Endothelial cell of umbilical vein (primary cell): Measurements from ENCODE around the gene BRSK2.

Experiments
- CTCF ChIP-seq, 2 donors: IDR thresholded peaks; 1 replicate in 1 of 2; 2 replicates in 1 of 2; pipeline ENCODE4 v1.5.1; 2011; ENCODE audit warnings: low read length in 2 of 2, mild to moderate bottlenecking in 2 of 2, moderate library complexity in 2 of 2, control low read depth in 1 of 2, inconsistent platforms in 1 of 2, low read depth in 1 of 2; ENCODE audit not compliant: insufficient read depth in 1 of 2; ENCODE audit errors: extremely low read depth in 1 of 2
- FOS ChIP-seq: IDR thresholded peaks from 2 replicates; pipeline ENCODE4 v1.6.1; 2011; ENCODE audit warnings: mild to moderate bottlenecking, low read length, moderate library complexity, borderline replicate concordance; ENCODE audit not compliant: insufficient read depth
- MAX ChIP-seq: IDR thresholded peaks from 2 replicates; pipeline ENCODE4 v1.6.1; 2011; ENCODE audit not compliant: insufficient read depth, insufficient read length

- TF ChIP-seq CTCF (IDR thresholded peaks at IDR 0.05; ENCODE audit: extremely low read depth in 1 of 2, insufficient read depth in 1 of 2, low read depth in 1 of 2, low read length in 2 of 2) (no peak), MAX (no peak), FOS (no peak)
Measured at GRCh38 chr11:1455032-1455762, 65.5 kb downstream of the BRSK2 start.
